Nucleus accumbens (tissue), 56 donors: ENCODE results near the gene PTPN6.

Experiments used
- DNase-seq, 56 donors: peaks; one replicate each; lab custom pipeline; 2025; lab: John Stamatoyannopoulos, UW

The PTPN6 gene

DNA sequence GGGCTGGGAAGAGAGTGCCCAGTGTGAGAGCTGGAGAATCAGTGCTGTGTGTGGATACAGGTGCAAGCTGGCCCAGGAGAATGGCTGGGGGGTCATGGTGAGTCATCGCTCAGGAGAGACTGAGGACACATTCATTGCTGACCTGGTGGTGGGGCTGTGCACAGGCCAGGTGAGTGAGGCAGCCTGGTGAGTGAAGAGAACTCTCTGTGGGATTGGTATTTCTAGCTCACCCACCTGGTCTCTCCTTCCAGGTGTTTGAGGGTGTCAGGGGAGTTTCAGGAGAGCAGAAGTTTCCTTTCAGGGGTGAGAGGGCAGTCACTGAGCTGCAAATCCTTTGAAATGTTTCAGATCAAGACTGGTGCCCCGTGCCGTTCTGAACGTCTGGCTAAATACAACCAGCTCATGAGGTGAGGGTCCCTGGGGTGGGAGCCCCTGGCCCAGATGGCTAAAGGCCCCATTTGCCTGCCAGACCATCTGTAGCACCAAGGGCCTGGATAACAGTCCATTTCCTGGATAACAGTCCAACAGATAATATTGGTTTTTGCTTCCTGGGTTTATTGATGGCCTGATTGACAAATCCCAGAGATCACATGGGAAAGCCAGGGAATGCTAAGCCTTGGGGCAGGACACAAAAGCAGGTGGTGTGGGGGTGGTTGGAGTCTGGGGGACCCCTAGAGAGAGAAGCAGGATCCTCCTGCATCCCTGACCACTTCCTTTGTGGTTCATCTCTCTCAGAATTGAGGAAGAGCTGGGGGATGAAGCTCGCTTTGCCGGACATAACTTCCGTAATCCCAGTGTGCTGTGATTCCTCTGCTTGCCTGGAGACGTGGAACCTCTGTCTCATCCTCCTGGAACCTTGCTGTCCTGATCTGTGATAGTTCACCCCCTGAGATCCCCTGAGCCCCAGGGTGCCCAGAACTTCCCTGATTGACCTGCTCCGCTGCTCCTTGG is 28.9 kb upstream of the PTPN6 start:
- DNase-seq, result no peak

GRCh38 chr12:6923003-6923732 is 28.0 kb upstream of the PTPN6 start:
- DNase-seq, result no peak

- peak in 1 of 56 donors; percentile 45 for DNase-seq
Measured at GRCh38 chr12:6923851-6924250, 27.3 kb upstream of the PTPN6 start.

- DNase-seq, result peak in 5 of 56 donors; percentile 35 to 56 (median 41)
Measured at GRCh38 chr12:6925239-6925539, 26.0 kb upstream of the PTPN6 start.

- DNase-seq, result peak in 49 of 56 donors; percentile 25 to 81 (median 54)
Measured at GRCh38 chr12:6925540-6926279, 25.4 kb upstream of the PTPN6 start.

GRCh38 chr12:6927379-6928021 is 23.7 kb upstream of the PTPN6 start, which contains the start of gene ATN1:
Gene ATN1, plus strand, starts transcription at chr12:6927959. Its CDS starts 6,043 bp downstream, at chr12:6934002.
- peak in 54 of 56 donors; percentile 21 to 91 (median 77) for DNase-seq

- DNase-seq, result peak in 12 of 56 donors; percentile 16 to 64 (median 43)
Measured at GRCh38 chr12:6928022-6928702, 23.0 kb upstream of the PTPN6 start.

- peak in 6 of 56 donors; percentile 20 to 55 (median 42) for DNase-seq
Measured at GRCh38 chr12:6928703-6929407, 22.3 kb upstream of the PTPN6 start.

DNA sequence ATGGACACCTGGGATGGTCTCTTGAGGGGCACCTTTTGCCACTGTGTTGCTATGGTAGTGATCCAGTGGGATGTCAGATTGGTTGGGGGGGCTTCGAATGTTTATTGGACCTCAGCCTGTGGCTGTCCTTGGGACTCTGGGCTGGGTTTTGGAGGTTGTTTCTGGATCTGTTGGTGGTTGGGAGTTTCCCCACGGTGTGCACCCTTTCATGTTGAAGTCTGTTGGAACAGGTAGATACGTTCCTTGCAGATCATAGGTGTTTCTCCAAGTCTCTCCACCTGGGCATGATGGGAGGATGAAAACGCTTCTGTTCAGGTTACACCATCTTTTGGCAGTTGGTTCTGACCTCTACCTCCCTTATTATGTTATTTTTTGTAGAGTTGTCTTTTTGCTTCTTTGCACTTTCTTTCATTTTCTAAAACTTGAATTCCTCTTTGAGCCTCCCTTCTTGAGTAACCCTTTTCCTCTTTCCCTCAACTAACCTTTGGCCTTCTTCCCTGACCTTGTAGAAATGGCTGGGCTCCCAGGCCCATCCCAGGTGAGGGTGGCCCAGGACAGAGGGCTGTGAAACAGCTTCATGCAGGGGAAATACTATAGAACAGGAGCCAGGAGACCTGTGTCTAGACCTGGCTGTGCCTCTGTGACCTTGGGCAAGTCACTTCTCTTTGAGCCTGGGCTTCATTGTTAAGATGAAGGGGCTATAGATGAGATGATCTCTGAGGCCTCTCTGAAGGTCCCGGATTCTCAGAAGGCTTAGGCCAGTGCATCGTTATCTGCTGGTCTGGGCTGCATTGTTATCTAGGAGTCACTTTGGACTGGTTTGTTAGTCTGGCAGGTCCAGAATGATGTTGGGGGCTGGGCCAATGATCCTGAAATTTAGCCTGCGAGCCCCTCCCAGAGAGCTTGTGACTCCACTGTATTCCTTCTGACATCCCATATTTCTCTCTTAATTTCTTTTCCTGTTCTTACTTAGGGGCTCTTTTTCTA is 21.4 kb upstream of the PTPN6 start:
- no peak for DNase-seq

DNA sequence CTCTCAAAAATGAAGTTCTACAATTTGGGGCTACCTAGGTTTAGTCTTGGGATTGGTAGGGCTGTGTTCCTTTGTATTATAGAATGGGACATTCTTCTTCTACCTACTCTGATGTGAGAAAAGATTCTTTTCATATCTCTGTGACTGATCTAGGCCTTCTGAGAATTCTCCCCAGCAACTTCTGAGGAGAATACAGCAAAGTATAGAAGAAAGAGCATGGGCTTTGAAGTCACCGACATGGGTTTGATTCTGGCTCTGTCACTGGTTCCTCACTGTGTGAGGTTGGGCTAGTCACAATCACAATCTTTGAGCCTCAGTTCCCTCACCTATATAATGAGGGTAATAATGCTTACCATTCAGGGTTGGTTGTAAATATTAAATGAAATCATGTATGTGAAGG is 18.4 kb upstream of the PTPN6 start:
- DNase-seq, result no peak

DNA sequence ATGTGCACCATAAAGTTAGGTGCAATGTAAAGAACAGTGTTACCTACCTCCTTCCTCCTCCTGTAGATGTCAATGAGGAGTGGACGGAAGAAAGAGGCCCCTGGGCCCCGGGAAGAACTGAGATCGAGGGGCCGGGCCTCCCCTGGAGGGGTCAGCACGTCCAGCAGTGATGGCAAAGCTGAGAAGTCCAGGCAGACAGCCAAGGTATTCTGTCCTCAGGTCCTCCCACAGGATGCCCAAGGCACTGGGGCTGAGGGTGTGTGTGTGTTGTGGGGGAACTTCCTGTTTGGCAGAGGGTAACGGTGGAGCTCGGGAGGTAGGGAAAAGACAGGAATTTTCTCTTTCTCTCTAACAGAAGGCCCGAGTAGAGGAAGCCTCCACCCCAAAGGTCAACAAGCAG is 17.0 kb upstream of the PTPN6 start:
- no peak for DNase-seq

DNA sequence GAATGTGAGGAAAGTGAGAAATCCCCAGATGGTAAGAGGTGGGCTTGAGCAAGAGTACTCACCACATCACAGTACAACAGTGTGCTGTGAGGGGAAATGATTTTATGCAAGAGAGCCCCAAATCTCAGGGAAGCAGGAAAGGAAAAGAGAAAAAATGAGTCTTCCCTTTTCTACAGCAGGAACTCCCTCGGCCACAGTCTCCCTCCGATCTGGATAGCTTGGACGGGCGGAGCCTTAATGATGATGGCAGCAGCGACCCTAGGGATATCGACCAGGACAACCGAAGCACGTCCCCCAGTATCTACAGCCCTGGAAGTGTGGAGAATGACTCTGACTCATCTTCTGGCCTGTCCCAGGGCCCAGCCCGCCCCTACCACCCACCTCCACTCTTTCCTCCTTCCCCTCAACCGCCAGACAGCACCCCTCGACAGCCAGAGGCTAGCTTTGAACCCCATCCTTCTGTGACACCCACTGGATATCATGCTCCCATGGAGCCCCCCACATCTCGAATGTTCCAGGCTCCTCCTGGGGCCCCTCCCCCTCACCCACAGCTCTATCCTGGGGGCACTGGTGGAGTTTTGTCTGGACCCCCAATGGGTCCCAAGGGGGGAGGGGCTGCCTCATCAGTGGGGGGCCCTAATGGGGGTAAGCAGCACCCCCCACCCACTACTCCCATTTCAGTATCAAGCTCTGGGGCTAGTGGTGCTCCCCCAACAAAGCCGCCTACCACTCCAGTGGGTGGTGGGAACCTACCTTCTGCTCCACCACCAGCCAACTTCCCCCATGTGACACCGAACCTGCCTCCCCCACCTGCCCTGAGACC is 15.6 kb upstream of the PTPN6 start:
- no peak for DNase-seq

DNA sequence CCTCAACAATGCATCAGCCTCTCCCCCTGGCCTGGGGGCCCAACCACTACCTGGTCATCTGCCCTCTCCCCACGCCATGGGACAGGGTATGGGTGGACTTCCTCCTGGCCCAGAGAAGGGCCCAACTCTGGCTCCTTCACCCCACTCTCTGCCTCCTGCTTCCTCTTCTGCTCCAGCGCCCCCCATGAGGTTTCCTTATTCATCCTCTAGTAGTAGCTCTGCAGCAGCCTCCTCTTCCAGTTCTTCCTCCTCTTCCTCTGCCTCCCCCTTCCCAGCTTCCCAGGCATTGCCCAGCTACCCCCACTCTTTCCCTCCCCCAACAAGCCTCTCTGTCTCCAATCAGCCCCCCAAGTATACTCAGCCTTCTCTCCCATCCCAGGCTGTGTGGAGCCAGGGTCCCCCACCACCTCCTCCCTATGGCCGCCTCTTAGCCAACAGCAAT is 14.9 kb upstream of the PTPN6 start:
- DNase-seq, result no peak

GRCh38 chr12:6936636-6937480 is 14.3 kb upstream of the PTPN6 start:
- peak in 10 of 56 donors; percentile 20 to 52 (median 46) for DNase-seq

- peak; percentile 54 to 96 (median 86) for DNase-seq
Measured at GRCh38 chr12:6937481-6938352, 13.4 kb upstream of the PTPN6 start.
